ENCODE results near the gene CTNND2.

The CTNND2 gene

DNA sequence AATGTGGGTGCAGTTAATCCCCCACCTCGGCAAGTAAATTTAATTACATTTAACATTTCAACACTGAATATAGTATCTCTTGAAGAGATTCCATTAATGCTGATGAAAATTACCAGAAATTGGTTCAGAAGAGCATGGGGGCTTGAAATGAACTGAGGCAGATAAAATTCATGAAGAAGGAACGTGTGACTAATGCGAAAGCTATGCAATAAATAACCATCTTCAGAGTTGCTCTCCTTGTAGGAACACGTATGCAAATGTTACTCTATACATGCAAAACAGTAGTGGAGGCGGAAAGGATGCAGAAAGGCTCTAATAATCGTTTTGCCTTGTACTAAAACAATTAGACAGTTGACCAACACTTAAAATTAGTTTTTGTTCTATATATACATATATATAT lies 320.2 kb downstream of the CTNND2 start:
- no peak for DNase-seq

DNA sequence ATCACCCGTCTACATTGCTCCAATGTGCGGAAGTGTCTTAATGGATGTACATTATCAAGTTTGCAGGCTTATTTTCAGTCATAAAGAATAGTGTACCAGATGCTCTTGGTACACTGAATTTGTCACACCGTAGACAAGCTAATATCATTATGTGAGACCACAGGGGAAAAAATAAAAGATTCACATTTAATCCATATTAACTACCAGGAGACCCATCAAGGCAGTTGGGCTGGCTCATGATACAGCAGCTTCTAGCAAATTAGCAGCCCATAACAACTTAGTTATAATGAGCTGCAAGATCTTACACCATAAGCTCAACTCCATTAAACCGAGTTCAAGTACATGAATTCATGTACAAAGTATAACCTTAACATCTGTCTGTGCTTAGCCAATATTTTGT lies 324.9 kb downstream of the CTNND2 start:
- no peak for DNase-seq

DNA sequence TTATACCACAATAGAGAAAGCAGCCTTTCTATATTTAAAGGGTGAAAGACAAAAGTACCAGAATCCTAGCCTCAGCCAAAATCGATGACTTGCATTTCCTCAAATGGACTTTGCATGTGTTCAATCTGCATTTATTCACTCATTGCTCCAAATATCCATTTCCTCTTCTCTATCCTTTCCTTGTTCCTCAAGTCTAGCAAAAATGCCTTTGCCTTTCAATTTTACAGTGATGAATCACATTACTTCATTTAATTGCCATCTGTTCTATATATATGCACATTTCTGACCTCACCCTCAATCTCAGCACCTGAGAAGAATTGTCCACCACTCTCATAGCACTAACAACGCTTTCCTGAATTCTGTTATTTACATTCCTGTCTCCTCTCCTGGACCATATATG lies 329.5 kb downstream of the CTNND2 start:
- no peak for DNase-seq

DNA sequence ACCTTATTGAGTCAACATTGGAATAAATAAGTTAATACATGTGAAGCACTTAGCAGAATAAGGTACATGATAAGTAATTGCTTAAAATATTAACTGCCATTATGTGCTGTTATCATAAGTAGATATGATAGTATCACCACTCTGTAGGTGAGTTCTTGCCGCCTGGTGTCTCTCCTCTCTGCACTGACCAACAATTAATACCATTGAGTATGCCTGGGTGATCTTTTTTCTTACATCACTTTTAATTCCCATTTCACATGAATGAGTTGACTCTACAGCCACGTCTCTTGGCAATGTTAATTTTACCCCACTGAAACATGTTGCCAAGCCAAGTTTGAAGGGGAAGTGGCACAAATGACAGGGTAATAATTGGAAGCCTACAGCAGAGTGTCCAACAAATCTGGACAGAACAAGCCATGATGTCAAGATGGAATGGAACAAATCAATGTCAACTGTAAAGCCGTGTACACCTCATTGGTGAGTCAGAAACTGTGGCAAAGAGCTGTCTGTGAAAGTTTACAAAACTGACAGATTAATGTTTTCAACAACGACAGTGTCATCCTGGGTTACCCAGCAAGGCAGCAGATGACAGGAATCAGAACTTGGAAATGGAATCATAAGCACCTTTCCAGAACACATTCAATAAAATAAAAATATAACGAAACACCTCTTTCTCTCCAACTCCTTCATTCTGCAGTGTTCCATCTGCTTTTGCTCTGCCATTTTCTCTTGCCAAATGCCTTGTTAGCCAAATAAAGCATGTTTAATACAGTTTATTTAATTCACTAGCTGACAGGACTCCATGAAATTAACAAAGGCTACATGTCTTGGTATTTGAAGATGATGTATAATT lies 330.9 kb downstream of the CTNND2 start:
- DNase-seq = no peak

DNA sequence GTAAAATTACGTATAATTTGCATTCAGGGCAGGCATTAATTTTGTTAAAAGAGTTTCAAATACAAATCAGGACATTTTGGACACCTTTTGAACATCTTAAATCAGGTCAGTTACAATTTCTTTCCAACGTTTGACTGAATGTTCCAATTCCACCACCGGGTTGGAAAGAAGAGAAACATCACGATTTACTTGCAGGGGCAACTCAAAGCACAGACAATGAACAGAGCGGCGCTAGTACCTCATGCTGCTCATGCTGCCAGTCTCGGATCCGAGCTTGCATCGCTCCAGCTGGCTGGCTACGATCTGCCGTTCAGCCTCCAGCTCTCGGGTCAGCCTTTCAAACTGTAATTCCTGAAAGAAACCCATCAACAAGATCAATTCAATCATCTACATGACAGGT lies 339.5 kb downstream of the CTNND2 start:
- no peak for DNase-seq

DNA sequence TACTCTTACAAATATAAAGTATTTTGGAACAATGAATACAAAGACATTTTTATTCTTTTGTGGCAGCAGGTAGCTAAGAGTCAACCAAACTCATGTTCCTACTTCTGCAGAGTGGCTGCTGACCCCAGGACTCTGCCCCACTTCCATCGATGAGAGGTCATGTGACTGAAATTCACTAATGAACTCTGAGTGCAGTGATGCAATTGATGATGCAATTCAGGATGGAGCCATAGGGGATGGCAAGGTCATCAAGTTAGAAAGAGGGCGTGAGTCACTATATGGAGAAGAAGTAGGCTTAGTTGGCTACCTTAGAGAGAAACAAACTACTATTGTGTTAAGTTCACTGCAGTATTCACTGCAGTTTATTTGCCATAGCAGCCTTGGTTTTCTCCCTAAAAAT lies 340.4 kb downstream of the CTNND2 start:
- no peak for DNase-seq

DNA sequence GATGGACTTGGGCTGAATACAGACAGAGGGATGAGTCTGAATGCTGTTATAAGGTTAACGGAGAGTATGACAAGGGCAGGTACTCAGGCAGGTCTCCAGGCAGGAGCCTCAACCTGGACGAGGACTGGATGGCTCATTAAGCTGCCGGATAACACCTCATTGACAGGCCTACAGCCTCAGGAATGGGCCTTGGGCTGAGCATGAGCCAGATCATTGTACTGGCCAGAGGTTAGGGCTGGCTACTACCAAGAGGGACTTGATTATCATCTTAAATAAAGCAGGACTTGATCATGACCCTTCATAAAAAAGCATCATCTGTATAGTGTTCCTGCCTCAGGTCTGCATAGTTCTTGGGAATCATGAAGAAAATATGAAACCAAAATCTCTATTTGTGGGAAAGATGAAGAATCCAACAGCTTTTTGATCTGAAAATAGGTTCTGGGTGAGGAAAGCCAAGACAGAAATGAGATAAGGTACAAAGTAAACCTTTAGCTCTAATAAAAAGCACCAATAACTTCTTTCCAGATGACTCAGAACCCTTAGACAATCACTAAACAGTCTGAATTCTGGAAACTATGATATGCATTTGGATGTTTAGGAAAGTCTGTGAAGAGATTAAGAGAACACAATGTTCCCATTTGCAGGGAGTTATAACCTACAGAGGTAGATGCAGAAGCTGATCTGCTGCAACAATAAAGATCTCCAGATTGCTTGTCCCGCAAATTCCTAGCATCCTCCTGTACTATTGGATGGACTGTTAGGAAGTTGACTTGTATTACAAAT lies 343.1 kb downstream of the CTNND2 start:
- no peak for DNase-seq

DNA sequence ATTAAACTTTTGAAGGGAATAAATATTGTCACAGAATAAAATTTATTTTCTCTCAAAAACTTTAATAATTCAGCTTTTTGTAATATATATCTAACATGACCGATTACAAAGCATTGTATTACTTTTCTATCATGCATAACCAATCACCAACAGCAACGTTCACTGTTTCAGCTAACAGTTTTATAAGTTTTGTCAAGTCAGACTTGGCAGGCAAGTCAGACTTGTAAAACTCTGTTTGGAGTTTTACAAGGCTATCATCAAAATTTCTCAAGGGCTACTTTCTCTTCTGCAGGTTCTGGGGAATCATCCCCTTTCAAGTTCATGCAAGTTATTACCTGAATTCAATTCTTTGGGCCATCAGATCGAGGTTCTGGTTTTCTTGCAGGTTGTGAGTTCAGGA lies 347.2 kb downstream of the CTNND2 start:
- DNase-seq = no peak

DNA sequence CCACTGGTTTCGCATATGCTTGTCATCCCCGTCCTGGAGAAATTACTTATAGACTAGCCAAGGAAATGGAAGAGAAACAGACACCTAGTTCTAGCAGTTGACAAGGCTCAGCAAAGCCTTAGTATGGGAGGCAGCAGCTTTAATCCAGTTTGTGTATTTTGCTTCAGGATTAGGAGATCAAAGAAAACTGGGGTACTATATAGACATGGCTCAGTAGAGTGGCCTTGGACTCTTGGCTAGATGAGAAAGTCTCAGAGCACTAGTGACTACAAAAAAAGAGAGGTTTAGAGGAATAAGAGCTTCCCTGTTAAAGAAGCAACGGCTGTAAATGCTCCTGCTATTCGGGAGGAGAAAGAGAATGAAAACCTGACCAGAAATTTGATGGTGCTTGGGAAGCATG lies 349.1 kb downstream of the CTNND2 start:
- no peak for DNase-seq

DNA sequence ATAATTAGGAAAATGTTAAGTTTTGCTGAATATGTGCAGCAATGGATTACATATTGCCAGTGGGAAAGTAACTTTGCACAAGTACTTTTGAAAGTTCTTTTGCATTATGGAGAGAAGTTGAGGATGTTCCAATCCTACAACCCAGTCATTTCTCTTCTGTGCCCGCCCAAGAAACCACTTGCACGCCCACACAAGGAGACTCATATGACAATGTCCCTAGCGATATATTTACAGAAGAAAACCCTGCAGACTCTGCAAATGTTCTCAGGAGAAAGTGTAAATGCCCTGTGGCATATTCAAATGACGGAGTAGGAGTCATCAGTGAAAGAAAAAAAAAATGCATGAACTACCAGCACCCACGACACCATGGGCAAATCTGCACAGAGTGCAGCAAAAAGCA lies 356.5 kb downstream of the CTNND2 start:
- DNase-seq = no peak

DNA sequence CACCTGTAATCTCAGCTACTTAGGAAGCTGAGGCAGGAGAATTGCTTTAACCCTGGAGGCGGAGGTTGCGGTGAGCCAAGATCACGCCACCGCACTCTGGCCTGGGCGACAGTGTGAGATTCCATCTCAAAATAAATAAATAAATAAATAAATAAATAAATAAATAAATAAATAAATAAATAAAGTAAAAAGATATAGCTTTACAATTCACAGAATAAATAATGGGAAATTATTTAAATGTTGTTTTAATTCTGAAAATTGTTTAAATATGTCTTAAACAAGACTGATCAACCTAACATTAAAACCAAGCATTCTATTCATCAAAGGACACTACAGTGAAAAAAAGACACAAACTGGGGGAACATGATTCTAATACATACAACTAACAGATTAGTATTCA lies 357.1 kb downstream of the CTNND2 start:
- DNase-seq = no peak

DNA sequence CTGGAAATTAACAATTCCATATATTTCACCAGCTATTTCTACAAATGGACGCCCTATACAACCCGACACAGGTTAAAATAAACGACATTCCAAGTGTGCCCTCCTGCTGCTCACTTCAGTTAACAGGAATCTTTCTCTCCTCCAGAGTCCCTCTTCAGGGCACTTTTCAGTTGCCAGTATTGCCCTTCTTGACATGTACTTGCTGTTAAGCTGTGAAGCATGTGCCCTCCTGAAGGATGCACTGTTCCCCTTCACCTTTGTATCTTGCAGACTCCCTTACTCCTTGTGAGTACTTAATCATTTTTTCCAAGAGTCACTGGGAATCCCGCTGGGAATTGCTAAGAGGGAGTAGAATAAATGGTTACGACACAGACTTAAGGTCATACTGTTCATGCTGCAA lies 364.1 kb downstream of the CTNND2 start:
- DNase-seq = no peak

DNA sequence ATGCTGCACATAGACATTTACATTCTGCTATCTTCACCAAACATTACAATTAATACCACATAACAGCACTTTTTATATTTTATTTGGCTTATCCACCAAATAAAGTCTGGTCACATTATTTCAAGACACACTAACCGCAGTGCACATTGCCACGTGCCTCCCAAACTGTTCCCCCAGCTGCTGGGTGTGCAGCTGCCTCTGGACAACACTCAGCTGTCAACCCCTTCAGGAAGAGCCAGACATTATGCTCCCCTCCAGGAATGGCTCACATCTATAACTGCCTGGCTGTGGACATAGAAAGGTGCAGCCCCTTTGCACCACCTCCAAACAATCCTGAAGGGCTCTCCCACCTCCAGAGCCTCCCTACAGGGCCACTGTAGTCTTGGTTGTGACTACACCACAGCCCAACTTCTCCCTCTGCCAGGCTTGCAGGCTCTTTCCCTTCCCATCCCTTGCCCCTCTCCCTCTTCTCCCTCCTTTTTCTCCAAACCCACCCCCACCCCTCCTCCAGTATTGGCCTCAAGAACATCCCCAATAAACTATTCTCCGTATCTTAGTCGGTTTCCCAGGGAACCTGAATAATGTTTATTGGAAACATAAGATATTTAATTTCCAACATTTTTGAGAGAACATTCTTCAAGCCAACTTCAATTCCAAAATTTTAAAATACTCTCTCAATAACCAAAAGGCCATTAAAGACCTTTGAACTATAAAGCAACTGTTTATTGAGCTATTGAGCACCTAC lies 372.3 kb downstream of the CTNND2 start:
- DNase-seq = no peak

DNA sequence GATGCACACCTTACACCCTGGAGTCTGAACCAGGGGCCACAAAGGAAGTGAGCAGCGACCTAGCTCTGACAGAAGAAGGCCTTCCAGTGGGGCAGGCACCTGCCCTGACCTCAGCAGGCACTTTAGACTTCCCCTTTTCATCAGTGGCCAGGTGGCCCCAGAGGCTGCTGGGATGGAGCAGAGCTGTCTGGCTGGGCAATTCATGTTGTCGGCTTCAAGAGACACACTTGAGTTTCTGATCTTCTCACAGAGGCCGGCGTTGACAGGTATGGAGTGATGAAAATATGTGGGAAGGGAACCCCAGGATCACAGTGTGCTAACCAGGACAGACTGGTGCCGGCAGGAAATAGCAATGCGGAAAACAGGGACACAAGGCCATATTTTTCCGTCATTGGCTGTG lies 375.5 kb downstream of the CTNND2 start:
- DNase-seq = no peak

DNA sequence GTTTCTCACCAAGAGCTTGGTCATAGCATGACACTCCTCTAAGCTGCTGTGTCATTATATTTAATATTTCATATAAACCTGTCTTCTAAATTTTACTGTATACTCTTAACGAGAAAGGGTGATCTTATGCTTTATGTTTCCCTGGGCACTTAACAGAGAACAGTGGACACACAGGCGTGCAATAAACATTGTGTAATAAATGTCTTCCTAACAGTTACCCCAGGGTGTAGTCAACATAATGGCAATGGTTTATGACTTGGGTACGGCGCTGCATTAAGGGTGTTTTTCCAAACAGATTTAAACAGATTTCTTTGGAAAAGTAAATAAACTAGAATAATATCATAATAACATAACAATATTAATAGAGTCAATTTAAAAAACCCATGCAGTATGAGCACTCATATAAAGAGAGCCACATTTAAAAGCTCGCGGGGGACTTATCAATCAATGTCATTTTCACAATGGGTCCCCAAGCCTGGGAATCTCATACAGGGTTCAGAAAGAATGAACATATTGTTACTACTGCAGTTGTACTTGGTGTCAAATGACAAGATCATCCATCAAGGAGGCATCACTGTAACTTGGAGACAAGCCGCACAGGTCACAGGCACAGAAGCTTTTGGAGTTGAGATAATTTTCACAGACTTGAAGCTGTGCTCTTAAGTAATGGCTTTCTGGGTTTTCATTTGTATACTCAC lies 376.4 kb downstream of the CTNND2 start:
- no peak for DNase-seq

DNA sequence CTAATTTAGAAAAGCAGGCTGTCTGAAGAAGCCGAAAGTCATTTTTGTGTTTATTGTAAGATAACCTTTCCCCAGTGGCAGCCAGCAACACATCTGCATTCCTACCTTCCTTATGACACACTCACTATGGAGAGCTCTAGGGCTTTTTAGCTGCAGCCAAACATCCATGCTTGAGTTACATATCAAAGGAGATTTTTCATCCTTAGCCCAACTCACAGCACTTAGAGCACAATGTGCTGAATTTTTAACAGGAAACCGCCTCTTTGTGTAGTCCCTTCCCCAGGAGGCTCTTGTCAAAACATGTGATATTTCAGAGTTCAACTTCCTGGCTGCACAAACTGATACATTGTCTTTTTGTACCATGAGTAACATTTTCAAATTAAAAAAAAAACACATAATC lies 379.2 kb downstream of the CTNND2 start:
- DNase-seq = no peak

DNA sequence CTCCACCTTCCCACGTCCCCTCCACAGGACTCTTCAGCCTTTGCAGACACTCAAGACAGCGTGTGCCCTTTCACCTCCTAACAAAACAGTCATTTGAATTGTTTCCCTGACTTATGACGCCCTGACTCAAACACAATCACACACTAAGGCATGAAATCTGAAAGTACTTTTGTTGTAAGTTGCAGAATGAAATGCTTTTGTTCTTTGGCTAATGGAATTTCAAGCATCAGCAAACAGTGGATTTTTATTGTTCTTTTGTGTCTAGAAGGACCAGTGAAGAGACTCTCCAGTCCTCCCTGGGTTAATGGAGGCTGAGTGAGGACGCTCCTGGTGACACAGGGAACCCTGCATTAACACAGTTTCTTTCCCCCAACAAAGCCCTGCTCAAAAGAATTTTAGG lies 380.1 kb downstream of the CTNND2 start:
- no peak for DNase-seq

DNA sequence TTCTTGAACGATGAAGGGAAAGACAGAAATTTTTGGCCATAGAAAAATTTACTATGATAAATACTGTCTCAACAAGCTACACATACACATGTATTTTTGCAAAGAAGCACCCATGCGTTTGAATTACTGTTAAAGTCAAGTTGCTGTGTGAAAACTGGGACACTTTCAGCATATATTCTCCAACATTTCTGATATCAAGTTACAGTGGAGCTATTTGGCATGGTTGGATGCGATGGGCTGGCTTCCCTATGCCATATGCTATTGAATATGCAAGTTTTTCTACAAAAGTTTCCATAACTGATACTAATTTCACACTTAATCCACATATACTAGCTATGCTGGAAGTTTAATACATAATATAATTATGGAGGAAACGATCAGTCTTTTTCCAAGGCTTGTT lies 381.4 kb downstream of the CTNND2 start:
- no peak for DNase-seq

DNA sequence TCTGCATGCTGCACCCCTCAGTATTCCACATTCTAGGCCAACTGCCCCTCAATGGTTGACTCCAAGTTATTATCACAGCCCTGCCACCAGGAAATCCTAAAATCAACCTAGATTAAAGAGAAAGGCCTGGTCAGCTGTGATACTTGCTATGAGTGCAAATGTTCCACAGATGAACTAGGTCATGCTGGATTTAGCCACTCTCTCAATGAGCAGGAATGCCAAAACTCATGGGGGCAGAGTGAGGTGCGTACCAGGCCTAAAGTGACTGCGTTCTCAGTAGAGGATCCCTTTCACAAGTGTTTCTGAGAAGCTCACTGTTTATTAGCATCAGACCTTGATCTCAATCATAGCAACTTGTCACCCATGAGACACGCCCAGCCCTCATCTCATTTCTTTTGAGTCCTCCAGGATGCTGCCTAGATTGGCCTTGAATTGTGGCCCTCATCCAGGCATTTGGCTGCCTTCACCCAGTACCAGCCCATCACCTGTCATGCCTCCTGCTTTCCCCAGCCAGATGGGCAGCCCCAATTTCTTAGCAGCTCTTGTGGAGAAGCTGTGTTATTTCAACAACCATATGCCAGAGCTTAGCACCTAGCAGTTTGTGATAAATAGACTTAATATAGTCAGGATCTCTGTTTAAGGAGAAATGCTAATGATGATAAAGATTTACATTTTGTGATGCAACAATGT lies 383.9 kb downstream of the CTNND2 start:
- DNase-seq = no peak

DNA sequence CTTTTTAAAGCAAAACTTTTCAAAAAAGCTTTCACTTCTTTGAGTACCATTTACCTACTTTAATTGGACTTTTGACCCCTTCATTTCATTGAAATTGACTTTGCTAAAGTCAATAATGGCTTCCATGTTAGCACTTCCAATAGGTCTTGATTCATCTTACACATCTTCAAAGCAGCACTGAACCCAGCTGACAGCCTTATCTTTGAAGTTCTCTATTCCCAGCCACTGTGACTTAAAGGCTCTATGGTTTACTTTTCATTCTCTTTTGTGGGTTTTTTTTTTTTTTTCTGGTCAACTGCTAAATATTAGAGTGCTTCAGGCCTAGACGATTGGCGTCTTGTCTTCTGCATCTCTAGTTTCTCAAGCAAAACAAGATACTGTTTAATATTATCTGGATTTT lies 385.0 kb downstream of the CTNND2 start:
- DNase-seq = no peak

DNA sequence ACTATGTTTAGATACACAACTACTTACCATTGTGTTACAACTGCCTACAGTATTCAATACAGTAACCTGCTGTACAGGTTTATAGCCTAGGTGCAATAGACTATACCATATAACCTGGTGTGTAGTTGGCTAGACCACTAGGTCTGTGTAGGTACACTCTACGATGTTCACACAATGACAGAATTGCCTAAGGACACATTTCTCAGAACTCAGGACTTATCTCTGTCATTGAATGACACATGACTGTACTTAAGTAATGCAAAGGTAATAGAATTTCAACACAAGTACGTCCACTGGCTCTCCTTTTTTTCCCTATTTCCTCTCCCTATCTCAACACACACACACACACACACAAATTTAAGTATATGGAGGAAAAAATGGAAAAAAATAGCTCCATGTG lies 385.6 kb downstream of the CTNND2 start:
- DNase-seq = no peak

DNA sequence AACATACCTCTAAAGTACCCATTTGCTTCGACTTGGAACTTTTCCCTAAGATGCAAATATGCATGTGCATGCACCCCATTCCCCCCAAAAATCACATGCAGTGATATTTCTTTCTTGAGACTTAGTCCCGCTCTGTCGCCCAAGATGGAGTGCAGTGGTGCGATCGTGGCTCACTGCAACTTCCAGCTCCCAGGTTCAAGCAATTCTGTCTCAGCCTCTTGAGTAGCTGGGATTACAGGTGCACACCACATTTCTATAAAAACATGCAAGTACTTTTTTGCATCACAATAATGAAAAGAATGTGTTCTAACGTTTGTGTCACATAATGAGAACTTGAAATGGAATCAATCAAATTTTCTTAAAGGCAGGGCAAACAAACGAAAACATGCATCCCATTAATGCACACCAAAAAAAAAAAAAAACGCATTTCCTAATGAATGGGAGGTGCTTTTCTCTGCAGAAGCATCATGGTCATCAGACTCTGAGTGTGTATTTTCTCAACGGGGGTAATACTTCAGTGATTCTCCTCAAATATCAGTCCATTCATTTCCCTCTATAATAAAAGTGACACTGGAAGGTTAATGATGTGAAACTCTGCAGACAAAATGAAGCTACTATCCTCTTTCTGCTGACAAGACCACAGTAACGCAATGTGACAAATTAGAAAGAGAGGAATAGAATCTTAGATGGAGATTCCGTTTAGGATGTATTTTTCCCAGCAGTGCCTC lies 389.4 kb downstream of the CTNND2 start:
- DNase-seq = no peak

Measured in activated CD4-positive, alpha-beta T cell treated with anti-CD3 and anti-CD28 coated beads for 1 hour (primary cell).